CD4-positive, alpha-beta T cell treated with Interleukin-4 for 4 hours (primary cell): ENCODE data around the gene PIK3C2B.
"Not testable (repeated sequence)": the region's sequence is repeated elsewhere in the genome, so short reads cannot be mapped to it uniquely, and the experiment has no call there.

Experiments
- DNase-seq: peaks from one replicate; pipeline ENCODE4 v3.0.0-alpha.2; 2020

PIK3C2B gene

DNA sequence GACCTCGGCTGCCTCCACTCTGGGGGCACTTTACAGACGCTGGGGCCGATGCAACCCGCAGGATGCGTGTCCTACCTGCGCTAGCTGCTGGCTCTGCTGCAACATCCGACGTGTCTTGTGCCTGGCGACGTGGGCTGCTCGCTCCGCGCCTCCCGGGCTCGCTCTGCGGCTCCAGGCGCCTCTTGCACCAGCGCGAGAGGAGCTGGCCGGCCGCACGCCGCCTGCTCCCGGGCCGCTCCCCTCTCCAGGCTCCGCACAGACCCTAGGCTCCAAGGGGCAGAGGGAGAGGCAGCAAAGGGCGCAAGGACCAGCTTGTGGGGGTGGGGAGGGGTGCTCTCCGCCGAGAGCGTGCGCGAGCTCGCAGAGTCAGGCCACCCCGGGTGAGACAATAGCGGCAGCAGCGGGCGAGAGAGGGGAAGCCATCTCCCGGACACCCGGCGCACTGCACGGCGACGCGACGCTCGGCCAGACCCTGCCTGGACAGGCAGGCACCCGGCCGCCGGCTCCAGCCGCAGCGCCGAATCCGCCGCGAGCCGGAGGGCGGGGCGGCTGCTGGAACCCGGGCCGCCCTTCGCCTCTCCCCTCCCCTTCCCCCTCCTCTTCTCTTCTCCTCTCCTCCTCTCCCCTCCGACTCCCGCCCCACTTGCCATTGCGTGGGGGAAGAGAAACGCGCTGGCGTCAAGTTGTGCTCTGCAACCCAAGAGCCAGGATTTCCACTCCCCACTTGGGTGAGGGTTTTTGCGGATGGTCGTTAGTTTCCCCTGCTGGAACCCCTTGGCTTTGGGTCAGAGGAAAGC lies at the start of gene PIK3C2B:
Gene PIK3C2B, minus strand, starts transcription at position 525 of the 797 bp plus-strand sequence. CDS start 25,003 bp downstream, outside the sequence.
- DNase-seq = peak; percentile 63

GRCh38 chr1:204544321-204544720 lies 49.7 kb upstream of the PIK3C2B start:
- peak; percentile 79 for DNase-seq

DNA sequence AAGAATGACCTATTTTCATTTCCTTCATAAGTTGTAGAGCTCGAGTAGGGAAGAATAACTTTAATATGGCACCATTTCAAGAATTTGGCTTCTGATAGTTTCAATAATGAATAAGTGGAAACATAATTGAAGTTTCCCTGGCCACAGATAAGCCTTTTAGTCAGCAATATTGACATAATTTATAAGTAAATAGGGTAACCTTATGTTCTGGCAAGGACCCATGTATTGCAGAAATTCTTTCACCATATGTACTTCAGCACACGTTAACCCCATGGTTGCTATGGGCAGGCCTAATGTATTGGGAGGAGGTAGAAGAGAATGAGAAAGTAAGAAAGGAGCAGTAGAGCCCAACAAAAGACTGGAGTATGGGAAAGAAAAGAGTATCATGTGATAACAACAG lies 47.0 kb upstream of the PIK3C2B start:
- no peak for DNase-seq

DNA sequence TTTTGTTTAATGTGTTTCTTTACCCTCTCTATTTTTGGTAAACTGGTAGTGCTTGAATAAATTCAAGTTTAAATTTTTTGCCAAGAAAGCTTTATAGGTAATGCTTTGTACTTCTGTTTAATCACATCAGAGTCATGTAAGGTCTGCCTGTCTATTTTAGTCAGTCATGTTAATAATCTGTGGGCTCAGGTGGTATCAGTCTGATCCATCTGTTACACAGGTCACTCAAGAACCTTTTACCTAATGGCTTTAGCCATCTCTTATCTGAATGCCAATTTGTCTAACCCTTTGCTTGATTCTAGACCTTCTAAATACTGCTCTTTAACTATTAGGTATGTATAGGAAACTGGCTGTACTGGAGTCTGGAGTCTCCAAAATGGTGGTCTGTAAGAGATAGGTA lies 38.2 kb upstream of the PIK3C2B start:
- DNase-seq = no peak

DNA sequence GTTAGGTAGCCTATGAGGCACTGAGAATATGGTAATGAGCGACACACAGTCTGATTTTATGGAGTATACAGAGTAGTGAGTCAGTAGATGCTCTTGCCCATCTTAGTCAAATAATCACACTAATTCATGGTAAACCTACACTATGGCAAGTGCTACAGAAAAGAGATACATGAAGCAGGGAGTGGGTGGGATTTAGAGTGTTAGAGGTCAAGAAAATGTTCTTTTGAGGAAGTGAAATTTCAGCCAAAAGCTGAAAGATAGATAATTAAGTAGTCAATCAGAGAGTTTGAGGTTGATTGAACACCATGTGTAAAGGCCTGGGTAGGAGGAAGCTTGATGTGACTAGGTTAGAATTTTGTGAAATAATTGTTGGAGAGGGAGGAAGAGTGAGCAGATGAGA lies 36.3 kb upstream of the PIK3C2B start:
- no peak for DNase-seq

- DNase-seq = no peak
Observed at GRCh38 chr1:204529371-204529895, 34.8 kb upstream of the PIK3C2B start.

- no peak for DNase-seq
Observed at GRCh38 chr1:204528677-204529076, 34.1 kb upstream of the PIK3C2B start.

DNA sequence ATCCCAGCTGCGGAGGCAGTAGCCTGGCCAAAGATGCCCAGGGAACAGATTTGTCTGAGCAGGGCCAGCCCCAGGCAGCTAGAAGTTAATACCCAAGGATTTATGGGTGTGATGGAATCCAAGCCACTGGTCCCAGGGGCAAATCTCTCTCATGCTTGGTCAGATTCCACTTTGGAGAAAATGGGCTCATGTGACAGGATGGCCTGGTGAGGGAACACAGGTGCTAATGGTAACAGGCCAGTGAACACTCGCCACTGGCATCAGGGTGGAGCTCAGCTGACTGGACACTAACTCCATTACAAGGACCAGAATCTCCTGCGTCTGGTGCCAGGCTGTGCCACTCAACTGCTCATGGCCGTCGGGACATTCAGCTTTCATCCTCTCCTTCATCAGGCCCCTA lies 33.6 kb upstream of the PIK3C2B start:
- DNase-seq = no peak

DNA sequence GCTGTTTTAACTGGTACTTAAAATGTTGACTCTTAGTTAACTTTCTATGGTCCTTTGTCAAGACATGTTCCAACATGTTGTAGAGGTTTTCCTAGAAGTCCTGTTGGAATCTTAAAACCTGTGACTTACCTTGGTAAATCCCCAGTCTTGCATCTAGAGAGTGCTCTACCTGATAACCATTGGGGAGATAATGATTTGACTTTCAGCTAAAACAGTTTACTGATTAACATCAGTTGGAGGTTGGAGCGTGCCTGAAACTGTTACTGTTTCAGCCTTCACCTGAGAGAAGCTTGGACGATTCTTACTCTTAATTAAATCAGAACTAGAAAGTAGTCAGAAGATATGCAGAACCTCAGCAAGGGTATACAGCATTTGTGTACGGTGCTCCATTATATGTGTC lies 30.4 kb upstream of the PIK3C2B start:
- no peak for DNase-seq

DNA sequence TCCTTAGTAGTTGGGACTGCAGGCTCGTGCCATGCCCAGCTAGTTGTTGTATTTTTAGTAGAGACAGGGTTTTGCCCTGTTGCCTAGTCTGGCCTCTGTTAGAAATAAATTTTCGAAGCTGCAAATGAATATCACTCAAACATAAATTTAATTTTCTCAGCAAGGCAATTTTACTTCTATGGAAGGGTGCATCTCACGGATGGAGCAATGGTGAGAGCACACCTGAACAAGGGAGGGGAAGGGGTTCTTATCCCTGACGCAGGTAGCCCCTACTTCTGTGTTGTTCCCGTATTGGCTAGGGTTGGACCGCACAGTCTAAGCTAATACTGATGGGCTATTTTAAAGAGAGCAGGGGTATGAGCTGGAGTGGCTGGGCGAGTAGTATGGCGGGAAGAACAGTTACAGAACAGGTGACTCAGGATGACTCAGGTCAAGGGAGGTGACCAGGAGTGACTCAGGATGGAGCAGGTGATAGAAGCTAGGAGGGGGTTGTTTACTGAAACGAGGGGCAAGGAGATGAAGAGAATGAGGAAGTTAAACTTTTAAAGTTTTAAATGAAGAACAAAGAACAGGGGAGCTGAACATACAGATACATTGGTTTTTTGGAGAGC lies 29.1 kb upstream of the PIK3C2B start:
- peak; percentile 57 for DNase-seq

DNA sequence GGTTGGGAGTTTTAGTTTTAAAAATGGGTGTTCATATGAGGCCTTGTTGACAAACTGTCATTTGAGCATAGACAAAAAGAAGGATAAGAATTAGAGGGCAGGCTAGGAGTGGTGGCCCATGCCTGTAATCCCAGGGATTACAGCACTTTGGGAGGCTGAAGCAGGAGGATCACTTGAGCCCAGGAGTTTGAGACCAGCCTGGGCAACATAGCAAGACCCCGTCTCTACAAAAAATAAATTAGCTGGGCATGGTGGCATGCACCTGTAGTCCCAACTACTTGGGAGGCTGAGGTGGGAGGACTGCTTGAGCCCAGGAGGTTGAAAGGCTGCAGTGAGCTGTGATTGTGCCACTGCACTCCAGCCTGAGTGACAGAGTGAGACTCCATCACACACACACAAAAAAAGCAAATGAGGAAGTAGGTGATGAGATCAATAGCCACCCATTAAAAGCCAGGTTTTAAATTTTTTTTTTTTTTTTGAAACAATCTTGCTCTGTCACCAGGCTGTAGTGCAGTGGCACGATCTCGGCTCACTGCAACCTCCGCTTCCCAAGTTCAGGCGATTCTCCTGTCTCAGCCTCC lies 27.4 kb upstream of the PIK3C2B start:
- not testable (repeated sequence) for DNase-seq

DNA sequence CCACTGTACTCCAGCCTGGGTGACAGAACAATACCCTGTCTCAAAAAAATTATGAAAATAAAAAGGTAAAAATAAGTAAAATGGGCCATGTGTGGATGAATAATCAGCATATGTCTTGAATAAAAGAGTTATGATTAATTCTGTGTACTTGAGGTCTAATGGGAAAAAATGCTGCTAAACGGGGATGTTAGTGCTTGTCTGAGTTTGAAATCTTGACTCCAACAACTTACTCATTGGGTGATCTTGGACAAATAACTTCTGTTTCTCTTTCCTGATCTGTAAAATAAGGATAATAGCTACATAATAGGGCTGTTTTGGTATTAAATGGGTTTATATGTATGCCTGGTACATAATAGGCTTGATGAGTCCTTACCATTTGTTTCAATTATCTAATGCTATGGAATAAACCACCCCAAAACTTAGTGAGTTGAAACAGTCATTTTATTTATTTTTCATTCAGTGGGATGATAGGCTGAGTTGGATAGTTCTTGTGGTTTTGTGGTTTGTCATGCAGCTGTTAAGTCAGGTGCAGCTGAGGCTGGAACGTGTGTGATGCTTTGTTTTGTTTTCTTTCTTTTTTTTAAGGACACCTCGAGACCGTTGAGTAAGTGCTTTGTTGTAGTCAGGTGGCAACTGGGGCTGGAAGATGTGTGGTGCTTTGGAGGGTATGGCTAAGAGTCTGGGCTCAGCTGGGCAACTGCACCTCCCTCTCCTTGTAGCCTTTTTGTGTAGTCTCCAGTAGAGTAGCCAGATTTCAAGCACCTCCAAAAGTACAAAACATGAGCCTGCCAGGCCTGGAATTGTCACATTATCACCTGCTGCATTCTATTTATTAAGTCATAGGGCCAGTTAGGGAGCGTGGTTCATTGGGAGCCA lies 26.5 kb upstream of the PIK3C2B start:
- peak; percentile 91 for DNase-seq

DNA sequence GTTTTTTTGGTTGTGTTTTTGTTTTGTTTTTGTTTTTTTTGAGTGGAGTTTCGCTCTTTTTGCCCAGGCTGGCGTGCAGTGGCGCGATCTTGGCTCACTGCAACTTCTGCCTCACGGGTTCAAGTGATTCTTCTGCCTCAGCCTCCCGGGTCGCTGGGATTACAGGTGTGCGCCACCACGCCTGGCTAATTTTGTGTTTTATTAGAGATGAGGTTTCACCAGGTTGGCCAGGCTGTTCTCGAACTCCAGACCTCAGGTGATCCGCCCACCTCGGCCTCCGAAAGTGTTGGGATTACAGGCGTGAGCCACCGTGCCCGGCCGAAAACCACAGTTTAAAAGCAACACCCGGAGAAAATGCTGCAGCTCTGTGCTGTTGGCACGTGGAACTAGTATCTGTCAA lies 22.8 kb upstream of the PIK3C2B start:
- DNase-seq = not testable (repeated sequence)

- peak; percentile 97 for DNase-seq
Observed at GRCh38 chr1:204516180-204516879, 21.7 kb upstream of the PIK3C2B start, which contains the start of gene MDM4. Gene MDM4, plus strand, starts transcription at chr1:204516406. Its CDS starts 9,113 bp downstream, at chr1:204525519.

GRCh38 chr1:204514828-204515227 lies 20.2 kb upstream of the PIK3C2B start:
- DNase-seq = no peak

DNA sequence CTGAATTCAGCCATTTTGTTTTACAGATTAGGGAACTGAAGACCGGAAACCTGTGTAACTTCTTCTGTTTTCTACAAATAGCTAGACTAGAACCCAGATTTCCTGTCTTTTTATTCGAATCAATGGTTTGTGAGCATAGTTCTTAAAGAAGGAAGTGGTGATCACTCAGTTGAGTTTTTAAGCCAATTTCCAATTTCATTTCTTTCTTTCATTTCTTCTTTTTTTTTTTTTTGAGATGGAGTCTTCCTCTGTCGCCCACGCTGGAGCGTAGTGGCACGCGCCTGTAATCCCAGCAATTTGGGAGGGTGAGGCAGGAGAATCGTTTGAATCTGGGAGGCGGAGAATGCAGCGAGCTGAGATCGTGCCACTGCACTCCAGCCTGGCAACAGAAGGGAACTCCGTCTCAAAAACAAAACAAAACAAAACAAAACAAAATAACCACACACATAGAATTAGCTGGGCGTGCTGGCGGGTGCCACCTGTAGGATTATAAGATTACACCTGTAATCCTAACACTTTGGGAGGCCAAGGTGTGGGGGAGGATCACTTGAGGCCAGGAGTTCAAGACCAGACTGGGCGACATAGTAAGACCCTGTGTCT lies 18.6 kb upstream of the PIK3C2B start:
- DNase-seq = peak; percentile 87

DNA sequence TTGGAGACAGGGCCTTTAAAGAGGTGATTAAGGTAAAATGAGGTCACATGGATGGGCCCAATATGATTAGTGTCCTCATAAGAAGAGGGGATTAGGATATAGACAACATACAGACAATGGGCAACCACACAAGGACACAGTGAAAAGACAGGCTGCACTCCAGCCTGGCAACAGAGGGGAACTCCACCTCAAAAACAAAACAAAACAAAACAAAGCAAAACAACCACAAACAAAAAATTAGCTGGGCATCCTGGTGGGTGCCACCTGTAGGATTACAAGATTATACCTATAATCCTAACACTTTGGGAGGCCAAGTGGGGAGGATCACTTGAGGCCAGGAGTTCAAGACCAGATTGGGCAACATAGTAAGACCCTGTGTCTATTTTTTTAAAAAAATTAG lies 16.8 kb upstream of the PIK3C2B start:
- peak; percentile 39 for DNase-seq

GRCh38 chr1:204509186-204509635 lies 14.6 kb upstream of the PIK3C2B start:
- no peak for DNase-seq

DNA sequence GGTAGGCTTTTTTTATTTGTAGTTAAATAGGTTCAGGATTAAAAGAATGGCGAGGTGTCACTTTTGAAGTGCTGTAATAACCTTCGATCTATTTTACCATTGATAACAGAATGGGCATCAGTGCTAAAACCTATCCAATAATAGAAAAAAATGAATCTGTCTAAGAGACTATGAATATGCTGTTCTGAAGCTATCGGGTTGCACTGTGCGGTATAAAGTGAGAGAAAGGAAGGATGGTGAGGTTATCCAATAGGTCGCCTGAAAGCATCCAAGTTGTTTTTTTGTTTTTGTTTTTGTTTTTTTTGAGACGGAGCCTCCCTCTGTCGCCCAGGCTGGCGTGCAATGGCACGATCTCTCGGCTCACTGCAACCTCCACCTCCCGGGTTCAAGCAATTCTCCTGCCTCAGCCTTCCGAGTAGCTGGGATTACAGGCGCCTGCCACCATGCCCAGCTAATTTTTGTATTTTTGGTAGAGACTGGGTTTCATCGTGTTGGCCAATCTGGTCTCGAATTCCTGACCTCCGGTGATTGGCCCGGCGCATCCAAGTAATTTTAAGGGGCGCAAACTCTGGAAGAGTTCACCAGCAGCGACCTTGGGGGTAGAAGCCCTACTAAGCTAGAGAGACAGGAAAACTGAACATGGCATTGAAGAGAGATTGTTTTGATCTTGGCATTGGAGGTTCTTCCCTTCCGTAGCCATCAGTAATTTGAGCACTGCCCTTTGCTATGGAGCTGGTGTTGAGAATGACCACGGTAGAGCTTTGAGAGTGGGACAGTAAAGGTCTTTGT lies 12.9 kb upstream of the PIK3C2B start:
- DNase-seq = peak; percentile 32

DNA sequence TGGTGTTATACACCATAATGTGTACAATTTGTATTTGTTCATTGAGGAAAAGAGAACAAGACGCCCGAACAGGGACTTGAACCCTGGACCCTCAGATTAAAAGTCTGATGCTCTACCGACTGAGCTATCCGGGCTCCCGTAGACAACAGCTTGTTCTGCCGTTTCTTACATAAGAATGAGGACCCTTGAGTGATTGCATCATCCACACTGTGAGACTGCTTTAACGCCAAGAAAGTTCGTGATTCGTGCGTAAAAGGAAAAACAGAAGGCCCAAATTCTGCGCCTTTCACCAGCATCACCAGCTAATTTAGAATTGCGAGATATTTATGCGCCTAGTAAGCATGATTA lies 12.3 kb upstream of the PIK3C2B start:
- peak; percentile 96 for DNase-seq
